Neural cell (in vitro differentiated cells): Measurements from ENCODE around the gene FBLIM1. TPM values are rescaled to one million over a fixed set of nuclear protein-coding genes. Genes with fewer than 3 reads are reported as not detected.

Source experiments
- H2AFZ ChIP-seq: fragments of 200-600, 300-800 bp; sonication (generic), shearing (Covaris generic); 2 replicates; pipeline ENCODE4 v1.6.0; 2014; ENCODE audit warnings: low read depth, mild to moderate bottlenecking, antibody characterized with exemption, low read length, moderate library complexity
- H3F3A ChIP-seq: fragments of 200-600 bp; shearing (Covaris generic); 2 replicates; pipeline ENCODE4 v1.6.1; 2016; ENCODE audit warnings: mild to moderate bottlenecking, moderate library complexity, mixed read lengths, antibody characterized with exemption, low read length; ENCODE audit not compliant: insufficient read depth, poor library complexity, severe bottlenecking
- H3K27ac ChIP-seq: fragments of 200-600, 300-800 bp; sonication (generic), shearing (Covaris generic); 2 replicates; pipeline ENCODE4 v1.5.1; 2014; ENCODE audit warnings: mild to moderate bottlenecking, low read length, moderate library complexity
- H3K27me3 ChIP-seq: fragments of 300-800, 200-600 bp; sonication (generic), shearing (Covaris generic); 2 replicates; pipeline ENCODE4 v1.6.0; 2014; ENCODE audit warnings: mild to moderate bottlenecking, low read depth, low read length, moderate library complexity; ENCODE audit not compliant: insufficient read depth
- H3K36me3 ChIP-seq: fragments of 300-800, 200-600 bp; sonication (generic), shearing (Covaris generic); 2 replicates; pipeline ENCODE4 v1.5.1; 2014; ENCODE audit warnings: mild to moderate bottlenecking, antibody characterized with exemption, low read length, moderate library complexity; ENCODE audit not compliant: insufficient read depth
- H3K4me2 ChIP-seq: fragments of 300-800, 200-600 bp; sonication (generic), shearing (Covaris generic); 2 replicates; pipeline ENCODE4 v1.6.0; 2014; ENCODE audit warnings: mild to moderate bottlenecking, low read length
- H3K4me3 ChIP-seq: fragments of 300-800, 200-600 bp; sonication (generic), shearing (Covaris generic); 2 replicates; pipeline ENCODE4 v1.5.1; 2014; ENCODE audit warnings: mild to moderate bottlenecking, low read length, moderate library complexity
- H3K79me2 ChIP-seq: fragments of 200-600 bp; shearing (Covaris generic); replicated peaks from 2 replicates; pipeline ENCODE4 v1.6.0; 2014; ENCODE audit warnings: mild to moderate bottlenecking, low read length, moderate library complexity; ENCODE audit not compliant: insufficient read depth
- H3K9ac ChIP-seq: fragments of 300-800, 200-600 bp; sonication (generic), shearing (Covaris generic); 2 replicates; pipeline ENCODE4 v1.6.1; 2016; ENCODE audit warnings: mild to moderate bottlenecking, low read length, mixed read lengths
- H3K9me2 ChIP-seq: fragments of 200-600 bp; shearing (Covaris generic); 2 replicates; pipeline ENCODE4 v1.6.1; 2016; ENCODE audit warnings: mild to moderate bottlenecking, low read length, mixed read lengths; ENCODE audit not compliant: insufficient read depth
- H3K9me3 ChIP-seq: fragments of 200-600, 300-800 bp; sonication (generic), shearing (Covaris generic); 2 replicates; pipeline ENCODE4 v1.6.1; 2016; ENCODE audit warnings: mild to moderate bottlenecking, mixed run types, low read length, moderate library complexity, mixed read lengths
- H4K20me1 ChIP-seq: fragments of 200-600 bp; shearing (Covaris generic); 2 replicates; pipeline ENCODE4 v1.6.1; 2016; ENCODE audit warnings: mild to moderate bottlenecking, mixed run types; ENCODE audit not compliant: insufficient read depth
- EP300 ChIP-seq: fragments of 450-650 bp; conservative IDR thresholded peaks from 2 replicates; pipeline ENCODE4 v1.6.1; 2014; ENCODE audit warnings: antibody characterized with exemption, mild to moderate bottlenecking, moderate library complexity; ENCODE audit not compliant: poor library complexity, severe bottlenecking
- EZH2 ChIP-seq: fragments of 200-600, 300-800 bp; shearing (Covaris generic), sonication (generic); IDR thresholded peaks from 2 replicates; pipeline ENCODE4 v1.6.1; 2014; ENCODE audit warnings: antibody characterized with exemption, low read length, borderline replicate concordance, mild to moderate bottlenecking; ENCODE audit not compliant: insufficient read depth, poor library complexity, severe bottlenecking
- MXI1 ChIP-seq: fragments of 450-650 bp; conservative IDR thresholded peaks from 2 replicates; pipeline ENCODE4 v1.6.1; 2014; ENCODE audit warnings: antibody characterized with exemption, mild to moderate bottlenecking; ENCODE audit not compliant: poor library complexity, severe bottlenecking
- POLR2AphosphoS5 ChIP-seq: IDR thresholded peaks from 2 replicates; pipeline ENCODE4 v1.6.1; 2012
- RAD21 ChIP-seq: fragments of 450-650 bp; conservative IDR thresholded peaks from 2 replicates; pipeline ENCODE4 v1.6.1; 2014; ENCODE audit warnings: antibody characterized with exemption, mild to moderate bottlenecking, moderate library complexity
- SMC3 ChIP-seq: fragments of 450-650 bp; conservative IDR thresholded peaks from 2 replicates; pipeline ENCODE4 v1.6.1; 2014; ENCODE audit warnings: antibody characterized with exemption, mild to moderate bottlenecking, moderate library complexity; ENCODE audit not compliant: poor library complexity
- TAF1 ChIP-seq: IDR thresholded peaks from 2 replicates; pipeline ENCODE4 v1.6.1; 2012; ENCODE audit warnings: low read depth
- polyA plus RNA-seq: library from polyadenylated mRNA; depleted of rRNA; stranded (reverse); fragments of >200 nt; gene quantifications from 2 replicates; pipeline ENCODE4 v1.2.3, GENCODE V29; 2014
- TF ChIP-seq, protein P1 (sequence below): fragments of 450-650 bp; IDR thresholded peaks from 2 replicates; pipeline ENCODE4 v1.5.1; 2014; ENCODE audit warnings: antibody characterized with exemption, mild to moderate bottlenecking, moderate library complexity; ENCODE audit not compliant: poor library complexity, severe bottlenecking
- TF ChIP-seq, protein P2 (sequence below): IDR thresholded peaks from 2 replicates; pipeline ENCODE4 v1.6.1; 2012; ENCODE audit warnings: borderline replicate concordance

FBLIM1 gene
- polyA plus RNA-seq, 1 donor from 2014 or later, result 24.9 TPM

DNA sequence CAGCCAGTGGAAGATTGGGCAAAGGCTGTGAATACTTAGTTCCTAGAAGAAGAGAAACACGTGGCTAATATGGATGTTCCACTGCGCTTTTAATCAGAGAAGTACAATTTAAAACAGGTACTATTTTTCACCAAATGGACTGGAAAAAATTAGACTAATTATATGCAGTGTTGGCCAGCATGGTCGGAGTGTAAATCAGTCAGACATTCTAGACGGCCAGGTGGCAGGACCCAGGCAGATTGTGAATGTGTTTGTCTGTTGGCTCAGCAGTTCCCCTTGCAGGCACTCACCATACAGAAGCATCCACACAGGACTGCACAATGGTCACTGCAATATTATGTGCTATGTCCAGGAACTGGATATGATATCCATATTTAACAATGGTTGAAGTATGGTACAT is 46.4 kb upstream of the FBLIM1 start:
- H3K27me3 ChIP-seq, result no peaks in the 10 kb centered on the region
- no peaks in the 10 kb centered on the region for H4K20me1 ChIP-seq
- H3K9me3 ChIP-seq, result no peaks in the 10 kb centered on the region
- H3K9ac ChIP-seq, result no peak overlapping the region
- H3K79me2 ChIP-seq, result no peaks in the 10 kb centered on the region
- no peak overlapping the region for H2AFZ ChIP-seq
- no peak overlapping the region for H3K4me2 ChIP-seq
- no peaks in the 10 kb centered on the region for H3F3A ChIP-seq
- no peak overlapping the region for H3K4me3 ChIP-seq
- TF ChIP-seq EZH2, result no peak
- no peak for TF ChIP-seq MXI1
- TF ChIP-seq, protein P1, sequence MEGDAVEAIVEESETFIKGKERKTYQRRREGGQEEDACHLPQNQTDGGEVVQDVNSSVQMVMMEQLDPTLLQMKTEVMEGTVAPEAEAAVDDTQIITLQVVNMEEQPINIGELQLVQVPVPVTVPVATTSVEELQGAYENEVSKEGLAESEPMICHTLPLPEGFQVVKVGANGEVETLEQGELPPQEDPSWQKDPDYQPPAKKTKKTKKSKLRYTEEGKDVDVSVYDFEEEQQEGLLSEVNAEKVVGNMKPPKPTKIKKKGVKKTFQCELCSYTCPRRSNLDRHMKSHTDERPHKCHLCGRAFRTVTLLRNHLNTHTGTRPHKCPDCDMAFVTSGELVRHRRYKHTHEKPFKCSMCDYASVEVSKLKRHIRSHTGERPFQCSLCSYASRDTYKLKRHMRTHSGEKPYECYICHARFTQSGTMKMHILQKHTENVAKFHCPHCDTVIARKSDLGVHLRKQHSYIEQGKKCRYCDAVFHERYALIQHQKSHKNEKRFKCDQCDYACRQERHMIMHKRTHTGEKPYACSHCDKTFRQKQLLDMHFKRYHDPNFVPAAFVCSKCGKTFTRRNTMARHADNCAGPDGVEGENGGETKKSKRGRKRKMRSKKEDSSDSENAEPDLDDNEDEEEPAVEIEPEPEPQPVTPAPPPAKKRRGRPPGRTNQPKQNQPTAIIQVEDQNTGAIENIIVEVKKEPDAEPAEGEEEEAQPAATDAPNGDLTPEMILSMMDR, result no peak
- TF ChIP-seq EP300, result no peak
- TF ChIP-seq POLR2AphosphoS5, result no peak
- TF ChIP-seq, protein P2, sequence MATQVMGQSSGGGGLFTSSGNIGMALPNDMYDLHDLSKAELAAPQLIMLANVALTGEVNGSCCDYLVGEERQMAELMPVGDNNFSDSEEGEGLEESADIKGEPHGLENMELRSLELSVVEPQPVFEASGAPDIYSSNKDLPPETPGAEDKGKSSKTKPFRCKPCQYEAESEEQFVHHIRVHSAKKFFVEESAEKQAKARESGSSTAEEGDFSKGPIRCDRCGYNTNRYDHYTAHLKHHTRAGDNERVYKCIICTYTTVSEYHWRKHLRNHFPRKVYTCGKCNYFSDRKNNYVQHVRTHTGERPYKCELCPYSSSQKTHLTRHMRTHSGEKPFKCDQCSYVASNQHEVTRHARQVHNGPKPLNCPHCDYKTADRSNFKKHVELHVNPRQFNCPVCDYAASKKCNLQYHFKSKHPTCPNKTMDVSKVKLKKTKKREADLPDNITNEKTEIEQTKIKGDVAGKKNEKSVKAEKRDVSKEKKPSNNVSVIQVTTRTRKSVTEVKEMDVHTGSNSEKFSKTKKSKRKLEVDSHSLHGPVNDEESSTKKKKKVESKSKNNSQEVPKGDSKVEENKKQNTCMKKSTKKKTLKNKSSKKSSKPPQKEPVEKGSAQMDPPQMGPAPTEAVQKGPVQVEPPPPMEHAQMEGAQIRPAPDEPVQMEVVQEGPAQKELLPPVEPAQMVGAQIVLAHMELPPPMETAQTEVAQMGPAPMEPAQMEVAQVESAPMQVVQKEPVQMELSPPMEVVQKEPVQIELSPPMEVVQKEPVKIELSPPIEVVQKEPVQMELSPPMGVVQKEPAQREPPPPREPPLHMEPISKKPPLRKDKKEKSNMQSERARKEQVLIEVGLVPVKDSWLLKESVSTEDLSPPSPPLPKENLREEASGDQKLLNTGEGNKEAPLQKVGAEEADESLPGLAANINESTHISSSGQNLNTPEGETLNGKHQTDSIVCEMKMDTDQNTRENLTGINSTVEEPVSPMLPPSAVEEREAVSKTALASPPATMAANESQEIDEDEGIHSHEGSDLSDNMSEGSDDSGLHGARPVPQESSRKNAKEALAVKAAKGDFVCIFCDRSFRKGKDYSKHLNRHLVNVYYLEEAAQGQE, result no peak
- TF ChIP-seq SMC3, result no peak
- TF ChIP-seq RAD21, result no peak
- no peak for TF ChIP-seq TAF1
- H3K27ac ChIP-seq, result no peak overlapping the region
- H3K9me2 ChIP-seq, result no peaks in the 10 kb centered on the region
- no peaks in the 10 kb centered on the region for H3K36me3 ChIP-seq

DNA sequence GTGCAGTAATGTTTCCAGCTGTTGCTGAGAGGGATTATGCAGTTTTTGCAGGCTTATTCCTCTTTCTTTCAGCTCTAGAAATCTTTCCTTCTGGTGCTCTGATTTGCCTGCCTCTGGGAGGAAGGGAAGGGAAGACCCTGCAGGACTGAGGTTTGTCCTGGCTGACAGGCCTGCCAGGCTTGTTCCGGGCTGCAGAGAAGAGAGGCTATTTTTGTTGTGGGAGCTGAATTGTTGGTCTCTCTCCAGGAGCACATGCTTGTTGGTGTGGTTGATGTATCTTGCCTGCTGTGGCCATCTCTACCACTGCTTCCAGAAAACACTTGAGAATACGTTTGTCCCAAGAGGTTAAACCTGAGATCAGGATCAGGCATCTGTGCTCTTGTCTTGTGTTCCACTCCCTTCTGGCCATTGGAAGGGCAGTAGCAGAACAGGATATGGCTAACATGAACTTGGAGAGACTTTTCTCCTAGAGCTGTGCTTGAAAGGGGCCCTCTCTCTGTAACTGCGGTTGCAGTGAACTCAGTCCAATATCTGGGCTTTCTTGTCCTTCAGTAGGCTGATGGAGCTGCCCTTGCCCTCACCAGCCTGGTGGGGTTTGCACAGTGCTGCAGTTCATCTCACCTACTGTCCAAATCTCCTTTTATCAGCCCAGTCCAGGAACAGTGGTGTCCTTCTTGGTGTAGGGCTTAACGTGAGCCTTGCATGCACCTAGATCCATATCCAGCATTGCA is 44.0 kb upstream of the FBLIM1 start:
- Histone ChIP-seq H3K27me3 (no peaks in the 10 kb centered on the region), H3K36me3 (no peaks in the 10 kb centered on the region), H3K4me3 (no peak overlapping the region), H4K20me1 (no peaks in the 10 kb centered on the region), H3F3A (no peaks in the 10 kb centered on the region), H3K27ac (no peak overlapping the region), H3K4me2 (no peak overlapping the region), H3K9me2 (no peaks in the 10 kb centered on the region), H3K9ac (no peak overlapping the region), H3K9me3 (no peaks in the 10 kb centered on the region), H2AFZ (no peak overlapping the region), H3K79me2 (no peaks in the 10 kb centered on the region)
- TF ChIP-seq, protein P2, result no peak
- TF ChIP-seq, protein P1, result no peak
- TF ChIP-seq SMC3 (no peak), MXI1 (no peak), EP300 (no peak), EZH2 (no peak), TAF1 (no peak), RAD21 (no peak), POLR2AphosphoS5 (no peak)
